IMR-90 (cell line): ENCODE data around the gene DPEP1.

Experiments used
- CEBPB ChIP-seq: IDR thresholded peaks from 2 replicates; pipeline ENCODE4 v1.6.1; 2012; ENCODE audit warnings: low read depth, low read length, improper control_type of control experiment
- CHD1 ChIP-seq: IDR thresholded peaks from 2 replicates; pipeline ENCODE4 v1.6.1; 2012; ENCODE audit warnings: low read depth, low read length, improper control_type of control experiment
- ELK1 ChIP-seq: fragments of 150-350 bp; IDR thresholded peaks from 2 replicates; pipeline ENCODE4 v1.6.1; 2016; ENCODE audit warnings: low read depth, mild to moderate bottlenecking, low read length, moderate library complexity, borderline replicate concordance
- FOS ChIP-seq: fragments of 150-350 bp; IDR thresholded peaks from 2 replicates; pipeline ENCODE4 v1.6.1; 2016; ENCODE audit warnings: low read depth, low read length
- MAFK ChIP-seq: IDR thresholded peaks from 2 replicates; pipeline ENCODE4 v1.6.1; 2012; ENCODE audit warnings: low read depth, low read length, improper control_type of control experiment
- MXI1 ChIP-seq: IDR thresholded peaks from 2 replicates; pipeline ENCODE4 v1.6.1; 2012; ENCODE audit warnings: low read depth, mild to moderate bottlenecking, low read length, moderate library complexity, borderline replicate concordance
- POLR2A ChIP-seq: IDR thresholded peaks from 2 replicates; pipeline ENCODE4 v1.6.1; 2012; ENCODE audit warnings: mild to moderate bottlenecking, low read depth, low read length
- RAD21 ChIP-seq: IDR thresholded peaks from 2 replicates; pipeline ENCODE4 v1.6.1; 2012; ENCODE audit warnings: low read length, improper control_type of control experiment
- RCOR1 ChIP-seq: IDR thresholded peaks from 2 replicates; pipeline ENCODE4 v1.6.1; 2012; ENCODE audit warnings: mild to moderate bottlenecking, low read length, improper control_type of control experiment; ENCODE audit not compliant: insufficient replicate concordance
- RFX5 ChIP-seq: IDR thresholded peaks from 2 replicates; pipeline ENCODE4 v1.8.0; 2012; ENCODE audit warnings: low read depth, mild to moderate bottlenecking, low read length, moderate library complexity
- TF ChIP-seq, protein P1 (sequence below): conservative IDR thresholded peaks from 2 replicates; pipeline ENCODE4 v1.5.1; 2012; ENCODE audit warnings: mild to moderate bottlenecking, low read depth, low read length, improper control_type of control experiment

DNA sequence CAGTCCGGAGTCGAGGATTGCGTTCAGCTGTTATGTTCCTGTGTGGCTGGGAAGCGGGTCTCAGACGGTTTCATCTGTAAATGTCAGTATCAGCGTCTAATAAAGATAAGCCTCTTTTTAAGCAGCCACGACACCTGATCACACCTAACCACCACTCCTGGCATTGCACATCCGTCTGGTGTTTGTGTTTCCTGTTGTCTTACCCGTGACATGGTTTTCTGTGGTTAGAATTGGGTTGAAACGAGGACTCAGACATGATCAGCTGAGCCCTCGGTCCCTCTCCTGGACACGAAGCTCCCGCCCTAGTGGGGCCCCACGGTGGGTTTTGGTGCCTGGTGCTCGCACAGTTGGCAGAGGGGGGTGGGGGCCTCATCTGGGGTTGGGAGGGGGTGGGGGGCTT lies 19.6 kb upstream of the DPEP1 start:
- no peak for TF ChIP-seq CEBPB
- TF ChIP-seq, protein P1, sequence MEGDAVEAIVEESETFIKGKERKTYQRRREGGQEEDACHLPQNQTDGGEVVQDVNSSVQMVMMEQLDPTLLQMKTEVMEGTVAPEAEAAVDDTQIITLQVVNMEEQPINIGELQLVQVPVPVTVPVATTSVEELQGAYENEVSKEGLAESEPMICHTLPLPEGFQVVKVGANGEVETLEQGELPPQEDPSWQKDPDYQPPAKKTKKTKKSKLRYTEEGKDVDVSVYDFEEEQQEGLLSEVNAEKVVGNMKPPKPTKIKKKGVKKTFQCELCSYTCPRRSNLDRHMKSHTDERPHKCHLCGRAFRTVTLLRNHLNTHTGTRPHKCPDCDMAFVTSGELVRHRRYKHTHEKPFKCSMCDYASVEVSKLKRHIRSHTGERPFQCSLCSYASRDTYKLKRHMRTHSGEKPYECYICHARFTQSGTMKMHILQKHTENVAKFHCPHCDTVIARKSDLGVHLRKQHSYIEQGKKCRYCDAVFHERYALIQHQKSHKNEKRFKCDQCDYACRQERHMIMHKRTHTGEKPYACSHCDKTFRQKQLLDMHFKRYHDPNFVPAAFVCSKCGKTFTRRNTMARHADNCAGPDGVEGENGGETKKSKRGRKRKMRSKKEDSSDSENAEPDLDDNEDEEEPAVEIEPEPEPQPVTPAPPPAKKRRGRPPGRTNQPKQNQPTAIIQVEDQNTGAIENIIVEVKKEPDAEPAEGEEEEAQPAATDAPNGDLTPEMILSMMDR, result no peak
- TF ChIP-seq CHD1, result no peak
- no peak for TF ChIP-seq POLR2A
- TF ChIP-seq RAD21, result no peak
- TF ChIP-seq MAFK, result no peak
- TF ChIP-seq RFX5, result no peak
- no peak for TF ChIP-seq ELK1
- TF ChIP-seq MXI1, result no peak
- TF ChIP-seq FOS, result no peak
- TF ChIP-seq RCOR1, result no peak
